NOMO-1 treated with dmso at 0.1 percent for 144 hours (cell line): Measurements from ENCODE around the gene SLC39A2.

Experiments
- DNase-seq: peaks from one replicate; lab custom pipeline; 2025; ENCODE audit not compliant: unreplicated experiment; lab: John Stamatoyannopoulos, UW

SLC39A2 gene

DNA sequence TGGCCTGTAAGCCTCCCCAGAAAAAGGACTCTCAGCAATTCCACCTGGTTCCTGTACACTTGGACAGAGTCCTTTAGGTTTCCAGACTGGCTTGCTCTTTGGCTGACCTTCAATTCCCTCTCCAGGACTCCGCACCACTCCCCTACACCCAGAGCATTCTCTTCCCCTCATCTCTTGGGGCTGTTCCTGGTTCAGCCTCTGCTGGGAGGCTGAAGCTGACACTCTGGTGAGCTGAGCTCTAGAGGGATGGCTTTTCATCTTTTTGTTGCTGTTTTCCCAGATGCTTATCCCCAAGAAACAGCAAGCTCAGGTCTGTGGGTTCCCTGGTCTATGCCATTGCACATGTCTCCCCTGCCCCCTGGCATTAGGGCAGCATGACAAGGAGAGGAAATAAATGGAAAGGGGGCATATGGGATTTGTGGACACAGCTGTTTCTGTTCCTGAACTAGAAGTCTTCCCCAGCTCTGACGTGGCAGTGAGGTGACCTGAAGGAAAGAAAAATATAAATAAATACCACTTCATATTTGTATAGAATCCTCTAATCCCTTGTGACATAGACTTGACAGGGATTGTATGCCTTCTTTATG, 44.4 kb downstream of the SLC39A2 start:
- no peak for DNase-seq

- DNase-seq = no peak
Observed at GRCh38 chr14:21043974-21044618, 45.0 kb downstream of the SLC39A2 start.

- DNase-seq = no peak
Observed at GRCh38 chr14:21047378-21047781, 48.3 kb downstream of the SLC39A2 start.

DNA sequence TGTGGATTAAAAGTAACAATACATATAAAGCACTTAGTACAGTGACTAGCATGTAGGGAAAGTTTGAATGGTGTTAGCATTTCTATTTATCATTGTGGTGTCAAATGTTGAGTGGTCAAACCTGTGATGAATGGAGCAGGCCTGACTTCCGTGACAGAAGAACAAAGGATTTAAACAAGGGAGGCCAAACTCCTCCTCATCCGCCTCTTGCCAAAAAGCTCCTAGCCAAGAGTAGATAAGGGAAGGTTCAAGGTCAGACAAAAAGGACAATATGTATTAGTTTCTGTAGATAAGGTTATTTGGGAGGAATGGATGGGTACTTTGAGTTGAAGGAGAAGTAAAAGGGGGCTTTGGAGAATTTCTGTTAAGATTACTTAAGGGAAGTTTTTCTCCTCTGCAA, 49.5 kb downstream of the SLC39A2 start:
- DNase-seq = no peak

DNA sequence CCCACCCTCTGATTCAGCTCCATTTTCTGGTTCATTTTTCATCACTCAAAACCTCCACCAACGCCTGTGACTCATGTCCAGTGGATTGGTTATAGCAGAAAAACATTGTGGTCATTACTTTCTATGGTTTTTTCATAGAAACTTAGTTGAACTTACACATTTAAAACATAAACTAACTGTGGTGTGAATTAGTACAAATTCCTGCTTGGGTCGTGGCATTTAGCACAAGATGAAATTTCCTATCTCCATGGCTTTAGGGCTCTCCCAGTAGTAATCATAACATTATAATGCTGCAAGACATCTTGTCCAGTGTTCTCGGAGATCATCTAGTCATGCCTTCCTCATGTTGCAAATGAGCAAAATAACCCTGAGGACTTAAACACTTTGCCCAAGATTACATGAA, 50.2 kb downstream of the SLC39A2 start:
- DNase-seq = no peak

DNA sequence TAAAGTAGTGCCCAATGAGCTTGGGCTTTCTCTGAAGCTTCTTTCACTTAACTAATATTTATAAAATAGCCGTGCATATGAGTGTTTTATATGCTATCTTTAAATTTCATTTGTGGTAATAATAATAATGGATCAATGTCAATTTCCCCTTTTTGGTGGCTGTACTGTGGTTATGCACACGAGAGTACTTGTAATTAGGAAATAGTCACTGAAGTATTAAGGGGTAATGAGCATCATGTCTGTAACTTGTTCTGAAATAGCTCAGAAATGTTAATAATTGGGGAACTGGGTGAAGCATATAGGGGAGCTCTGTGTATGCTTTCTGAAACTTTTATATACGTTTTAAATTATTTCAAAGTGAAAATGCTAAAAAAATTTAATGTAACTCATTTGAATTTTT, 51.5 kb downstream of the SLC39A2 start:
- no peak for DNase-seq
